M059J (cell line): ENCODE measurements around the gene INO80D. TPM values are rescaled to one million over a fixed set of nuclear protein-coding genes. Genes with fewer than 3 reads are reported as not detected.
"Not testable (repeated sequence)": the region's sequence is repeated elsewhere in the genome, so short reads cannot be mapped to it uniquely, and the experiment has no call there.

ENCODE experiments used
- DNase-seq: peaks from one replicate; pipeline ENCODE4 v3.0.0-alpha.2; 2012; ENCODE audit warnings: low read depth
- total RNA-seq: library from RNA; depleted of rRNA; stranded (reverse); fragments of >200 nt; shearing (Covaris generic); gene quantifications from 2 replicates; pipeline ENCODE4 v1.2.3, GENCODE V29; 2014

The INO80D gene
- total RNA-seq, 1 experiment from 2014 or later: 5.2 TPM

GRCh38 chr2:206028101-206028500 lies 57.9 kb downstream of the INO80D start:
- DNase-seq: no peak

GRCh38 chr2:206023183-206023582 lies 62.8 kb downstream of the INO80D start:
- no peak for DNase-seq

GRCh38 chr2:206020171-206020570 lies 65.8 kb downstream of the INO80D start:
- DNase-seq: no peak

GRCh38 chr2:206015746-206016145 lies 70.2 kb downstream of the INO80D start:
- DNase-seq: not testable (repeated sequence)

DNA sequence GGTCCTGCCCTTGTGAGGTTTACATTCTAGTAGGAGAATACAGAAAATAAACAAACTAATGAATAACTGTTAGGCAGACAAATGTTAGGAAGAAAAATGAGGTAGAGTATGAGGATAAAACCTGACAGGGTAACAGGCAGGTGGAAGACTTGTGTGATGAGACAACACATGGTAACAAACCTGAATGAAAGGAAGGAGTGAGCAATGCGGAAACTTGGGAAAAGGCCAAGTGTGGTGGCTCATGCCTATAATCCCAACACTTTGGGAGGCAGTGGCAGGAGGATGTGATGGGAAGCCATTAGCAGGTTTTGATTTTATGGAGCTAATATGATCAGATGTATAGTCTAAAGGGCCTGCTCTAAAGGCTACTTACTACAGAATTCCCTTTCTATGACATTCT lies 74.2 kb downstream of the INO80D start:
- peak; percentile 54 for DNase-seq

- DNase-seq: no peak
These were observed 74.9 kb downstream of the INO80D start for GRCh38 chr2:206011018-206011614.

GRCh38 chr2:206004004-206004693 lies 81.8 kb downstream of the INO80D start:
- DNase-seq: peak; percentile 39

- DNase-seq: no peak
These were observed 83.5 kb downstream of the INO80D start for GRCh38 chr2:206002440-206002839.

DNA sequence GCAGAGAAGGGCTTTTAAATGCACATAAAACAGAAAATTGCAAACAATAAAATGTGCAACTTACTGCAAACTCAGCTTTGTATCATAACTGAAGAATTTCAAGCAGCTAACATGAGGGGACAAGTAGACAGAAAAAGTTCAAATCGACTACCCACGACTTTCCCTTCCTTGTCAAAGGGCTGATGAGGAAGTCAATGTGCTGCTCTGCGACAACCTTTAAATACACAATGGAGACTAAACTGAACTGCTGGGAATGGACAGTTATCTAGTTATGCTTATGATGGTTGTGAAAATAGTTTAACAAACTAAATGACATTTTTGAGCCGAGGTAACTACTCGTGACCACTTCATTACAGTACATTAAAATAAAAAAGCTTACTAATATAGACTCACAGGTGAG lies 84.1 kb downstream of the INO80D start:
- DNase-seq: no peak

GRCh38 chr2:206000776-206001175 lies 85.2 kb downstream of the INO80D start:
- DNase-seq: no peak

DNA sequence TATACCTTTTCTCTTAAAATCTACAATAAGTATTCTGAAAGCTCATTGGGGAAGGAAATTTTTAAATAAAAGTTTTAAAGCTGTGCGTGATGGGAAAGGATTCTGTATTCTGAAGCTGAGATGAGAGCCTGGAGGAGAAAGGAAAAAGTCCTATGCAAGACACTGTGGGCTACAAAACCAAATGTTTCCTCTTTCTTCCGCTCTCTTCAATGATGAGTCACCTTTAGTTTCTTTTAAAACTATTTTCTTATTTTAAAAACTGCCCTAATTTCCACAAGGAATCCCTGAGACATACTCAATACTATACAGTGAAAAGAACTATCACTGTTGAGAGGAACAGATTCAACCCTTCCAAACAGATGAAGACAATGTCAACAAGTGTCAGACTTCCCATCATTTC lies 87.4 kb downstream of the INO80D start:
- DNase-seq: no peak

- no peak for DNase-seq
These were observed 89.8 kb downstream of the INO80D start for GRCh38 chr2:205996161-205996560.

- DNase-seq: no peak
These were observed 90.7 kb downstream of the INO80D start for GRCh38 chr2:205995260-205995659.

DNA sequence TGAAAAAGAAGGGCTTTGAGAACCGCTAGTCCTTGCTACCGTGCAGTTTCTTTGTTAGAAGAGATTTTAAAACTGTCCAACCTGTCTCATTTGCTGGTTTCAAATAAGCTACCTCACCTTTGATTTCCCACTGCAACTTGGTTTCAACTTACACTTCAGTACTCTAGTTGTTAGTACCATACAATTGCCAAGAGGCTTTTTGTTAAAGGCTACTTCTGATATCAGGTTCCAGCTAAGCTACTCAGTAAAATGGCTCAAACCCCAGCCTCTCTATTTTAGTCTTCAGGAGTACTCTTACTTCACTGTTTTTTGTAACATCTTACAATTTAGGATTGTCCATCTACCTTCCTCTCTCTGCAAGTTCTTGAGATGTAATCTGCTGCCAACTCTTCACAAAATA lies 91.6 kb downstream of the INO80D start:
- no peak for DNase-seq

- DNase-seq: no peak
These were observed 95.9 kb downstream of the INO80D start for GRCh38 chr2:205990104-205990503.

- DNase-seq: no peak
These were observed 96.5 kb downstream of the INO80D start for GRCh38 chr2:205989271-205990071.

- not testable (repeated sequence) for DNase-seq
These were observed 97.3 kb downstream of the INO80D start for GRCh38 chr2:205988681-205989080.

- no peak for DNase-seq
These were observed 97.7 kb downstream of the INO80D start for GRCh38 chr2:205988274-205988673.

GRCh38 chr2:205986334-205986733 lies 99.6 kb downstream of the INO80D start:
- DNase-seq: not testable (repeated sequence)

- no peak for DNase-seq
These were observed 101.6 kb downstream of the INO80D start for GRCh38 chr2:205984381-205984780.

- DNase-seq: no peak
These were observed 103.1 kb downstream of the INO80D start for GRCh38 chr2:205982776-205983327.

DNA sequence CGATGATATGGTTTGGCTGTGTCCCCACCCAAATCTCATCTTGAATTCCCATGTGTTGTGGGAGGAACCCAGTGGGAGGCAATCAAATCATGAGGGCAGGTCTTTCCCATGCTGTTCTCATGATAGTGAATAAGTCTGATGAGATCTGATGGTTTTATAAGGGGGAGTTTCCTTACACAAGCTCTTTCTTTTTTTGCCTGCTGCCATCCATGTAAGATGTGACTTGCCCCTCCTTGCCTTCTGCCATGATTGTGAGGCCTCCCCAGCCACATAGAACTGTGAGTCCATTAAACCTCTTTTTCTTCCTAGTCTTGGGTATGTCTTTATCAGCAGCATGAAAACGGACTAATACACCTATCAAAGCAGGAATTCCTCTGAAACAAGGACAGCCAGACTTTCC lies 107.2 kb downstream of the INO80D start:
- DNase-seq: not testable (repeated sequence)
